AG10803 (cell line): ENCODE data around the gene SEC16A.

Experiments
- DNase-seq: peaks from one replicate; pipeline ENCODE4 v3.0.0; 2010; ENCODE audit warnings: low read depth
- H3K4me3 ChIP-seq: 2 replicates; pipeline ENCODE4 v1.5.1; 2011; ENCODE audit warnings: mild to moderate bottlenecking, low read length, control low read depth
- CTCF ChIP-seq: conservative IDR thresholded peaks from 2 replicates; pipeline ENCODE4 v1.5.1; 2011; ENCODE audit warnings: mild to moderate bottlenecking, low read length, control low read depth, inconsistent platforms

The SEC16A gene

GRCh38 chr9:136522314-136523237 lies 39.7 kb upstream of the SEC16A start:
- no peak for DNase-seq
- no peak for TF ChIP-seq CTCF

GRCh38 chr9:136521537-136521936 lies 38.7 kb upstream of the SEC16A start:
- TF ChIP-seq CTCF, result no peak
- H3K4me3 ChIP-seq, result no peak overlapping the region
- DNase-seq, result no peak

More at GRCh38 chr9:136522314-136523237, 39.7 kb upstream of the SEC16A start:
- H3K4me3 ChIP-seq, result no peak overlapping the region

GRCh38 chr9:136520053-136520540 lies 37.3 kb upstream of the SEC16A start:
- no peak for DNase-seq
- no peak overlapping the region for H3K4me3 ChIP-seq
- TF ChIP-seq CTCF, result no peak

- TF ChIP-seq CTCF, result no peak
- no peak for DNase-seq
- no peak overlapping the region for H3K4me3 ChIP-seq
These were observed 36.6 kb upstream of the SEC16A start for GRCh38 chr9:136519263-136520052.

- no peak overlapping the region for H3K4me3 ChIP-seq
- TF ChIP-seq CTCF, result no peak
- DNase-seq, result no peak
These were observed 35.8 kb upstream of the SEC16A start for GRCh38 chr9:136518623-136519022.

GRCh38 chr9:136517950-136518349 lies 35.1 kb upstream of the SEC16A start:
- no peak for DNase-seq
- no peak overlapping the region for H3K4me3 ChIP-seq
- TF ChIP-seq CTCF, result no peak
